Esophagus muscularis mucosa (tissue), 3 donors: Measurements from ENCODE around the gene COL4A1.

Experiments
- CTCF ChIP-seq, 3 experiments: fragments of 200-600 bp in 2 of 3; fragments of 450-650 bp in 1 of 3; sonication (generic) in 2 of 3; IDR thresholded peaks; one replicate each; pipeline ENCODE4 v1.5.1; 2017 to 2019; ENCODE audit warnings: antibody characterized with exemption in 3 of 3, mild to moderate bottlenecking in 2 of 3, moderate library complexity in 1 of 3
- POLR2A ChIP-seq: fragments of 450-650 bp; IDR thresholded peaks from one replicate; pipeline ENCODE4 v1.6.1; 2017; ENCODE audit warnings: antibody characterized with exemption, moderate library complexity, mild to moderate bottlenecking, low read depth
- POLR2AphosphoS5 ChIP-seq, 2 donors: sonication (generic); formaldehyde crosslinking; IDR thresholded peaks; one replicate each; pipeline ENCODE4 v1.6.1; 2017; ENCODE audit warnings: antibody characterized with exemption in 2 of 2

GRCh38 chr13:110227416-110227815 lies 79.5 kb downstream of the COL4A1 start:
- TF ChIP-seq CTCF (IDR thresholded peaks at IDR 0.05), result no peak
- TF ChIP-seq POLR2AphosphoS5 (IDR thresholded peaks at IDR 0.05), result no peak
- TF ChIP-seq POLR2A, result no peak
